Progenitor cell of endocrine pancreas (in vitro differentiated cells): ENCODE data around the gene CBFA2T3. TPM values are rescaled to one million over a fixed set of nuclear protein-coding genes. Genes with fewer than 3 reads are reported as not detected.
A peak's percentile ranks its signal among the peaks of the same experiment; 100 is the strongest.

Experiments
- DNase-seq: peaks from one replicate; pipeline ENCODE4 v3.0.0; 2021; ENCODE audit warnings: low spot score; ENCODE audit not compliant: unreplicated experiment
- H3K27ac Mint-ChIP-seq: 2 replicates; pipeline ENCODE4 v1.8.0; 2021; ENCODE audit warnings: mild to moderate bottlenecking, moderate library complexity, mixed read lengths
- H3K27me3 Mint-ChIP-seq: 2 replicates; pipeline ENCODE4 v1.8.0; 2021; ENCODE audit warnings: mixed read lengths
- H3K36me3 Mint-ChIP-seq: 2 replicates; pipeline ENCODE4 v1.8.0; 2022; ENCODE audit warnings: mixed read lengths; ENCODE audit not compliant: insufficient read depth
- H3K4me1 Mint-ChIP-seq: 2 replicates; pipeline ENCODE4 v1.8.0; 2021; ENCODE audit warnings: low read depth, mixed read lengths
- H3K4me3 Mint-ChIP-seq: 2 replicates; pipeline ENCODE4 v1.8.0; 2021; ENCODE audit warnings: low read depth, mild to moderate bottlenecking, moderate library complexity, mixed read lengths
- H3K9me3 Mint-ChIP-seq: 2 replicates; pipeline ENCODE4 v1.8.0; 2021; ENCODE audit warnings: low read depth, mixed read lengths
- CTCF ChIP-seq: fragments of 200-600 bp; sonication (generic); IDR thresholded peaks from one replicate; pipeline ENCODE4 v1.5.0; 2021; ENCODE audit warnings: antibody characterized with exemption, mild to moderate bottlenecking; ENCODE audit not compliant: unreplicated experiment
- total RNA-seq: library from RNA; stranded (reverse); gene quantifications from 2 replicates; pipeline ENCODE4 v1.2.1, GENCODE V29; 2021

Gene CBFA2T3
- total RNA-seq, 1 donor from 2014 or later = 12.9 TPM

GRCh38 chr16:88840600-88841215 lies 136.3 kb downstream of the CBFA2T3 start:
- Mint-ChIP-seq H3K9me3 (no peaks in the 10 kb centered on the region), H3K27ac (no peak overlapping the region), H3K4me1 (no peaks in the 10 kb centered on the region), H3K36me3 (no peaks in the 10 kb centered on the region), H3K4me3 (no peak overlapping the region), H3K27me3 (no peaks in the 10 kb centered on the region)
- no peak for TF ChIP-seq CTCF
- DNase-seq = no peak

GRCh38 chr16:88839745-88840599 lies 137.0 kb downstream of the CBFA2T3 start:
- H3K27ac Mint-ChIP-seq = no peak overlapping the region
- H3K36me3 Mint-ChIP-seq = no peaks in the 10 kb centered on the region
- no peaks in the 10 kb centered on the region for H3K9me3 Mint-ChIP-seq
- H3K4me1 Mint-ChIP-seq = no peaks in the 10 kb centered on the region
- no peak for DNase-seq
- TF ChIP-seq CTCF = no peak
- no peaks in the 10 kb centered on the region for H3K27me3 Mint-ChIP-seq
- H3K4me3 Mint-ChIP-seq = no peak overlapping the region

- Mint-ChIP-seq H3K36me3 (no peaks in the 10 kb centered on the region), H3K9me3 (no peaks in the 10 kb centered on the region), H3K27ac (no peak overlapping the region), H3K4me1 (no peaks in the 10 kb centered on the region), H3K27me3 (no peaks in the 10 kb centered on the region), H3K4me3 (no peak overlapping the region)
- peak; percentile 32 for TF ChIP-seq CTCF
- DNase-seq = no peak
Measured at GRCh38 chr16:88839026-88839529, 137.9 kb downstream of the CBFA2T3 start.

- H3K27me3 Mint-ChIP-seq = no peaks in the 10 kb centered on the region
- no peak for TF ChIP-seq CTCF
- H3K4me3 Mint-ChIP-seq = no peak overlapping the region
- H3K36me3 Mint-ChIP-seq = no peaks in the 10 kb centered on the region
- H3K9me3 Mint-ChIP-seq = no peaks in the 10 kb centered on the region
- no peak overlapping the region for H3K27ac Mint-ChIP-seq
- no peaks in the 10 kb centered on the region for H3K4me1 Mint-ChIP-seq
- no peak for DNase-seq
Measured at GRCh38 chr16:88838566-88838965, 138.4 kb downstream of the CBFA2T3 start.

GRCh38 chr16:88837806-88838205 lies 139.2 kb downstream of the CBFA2T3 start:
- H3K36me3 Mint-ChIP-seq = no peaks in the 10 kb centered on the region
- no peak for TF ChIP-seq CTCF
- no peaks in the 10 kb centered on the region for H3K9me3 Mint-ChIP-seq
- H3K27me3 Mint-ChIP-seq = no peaks in the 10 kb centered on the region
- no peak for DNase-seq
- H3K4me3 Mint-ChIP-seq = no peak overlapping the region
- H3K4me1 Mint-ChIP-seq = no peaks in the 10 kb centered on the region
- no peak overlapping the region for H3K27ac Mint-ChIP-seq
